AG10803 (cell line): ENCODE results near the gene SLC43A3.

Experiments
- DNase-seq: peaks from one replicate; pipeline ENCODE4 v3.0.0; 2010; ENCODE audit warnings: low read depth
- H3K4me3 ChIP-seq: 2 replicates; pipeline ENCODE4 v1.5.1; 2011; ENCODE audit warnings: mild to moderate bottlenecking, low read length, control low read depth
- CTCF ChIP-seq: conservative IDR thresholded peaks from 2 replicates; pipeline ENCODE4 v1.5.1; 2011; ENCODE audit warnings: mild to moderate bottlenecking, low read length, control low read depth, inconsistent platforms

Gene SLC43A3

GRCh38 chr11:57473285-57473841 is 46.4 kb upstream of the SLC43A3 start:
- no peak for TF ChIP-seq CTCF
- no peak overlapping the region for H3K4me3 ChIP-seq
- DNase-seq, result no peak

- DNase-seq, result no peak
- no peak for TF ChIP-seq CTCF
- no peak overlapping the region for H3K4me3 ChIP-seq
Observed at GRCh38 chr11:57471496-57471895, 44.6 kb upstream of the SLC43A3 start.

- no peak for DNase-seq
- TF ChIP-seq CTCF, result no peak
- no peak overlapping the region for H3K4me3 ChIP-seq
Observed at GRCh38 chr11:57469268-57469667, 42.3 kb upstream of the SLC43A3 start.

- DNase-seq, result no peak
- no peak for TF ChIP-seq CTCF
- no peak overlapping the region for H3K4me3 ChIP-seq
Observed at GRCh38 chr11:57468276-57468675, 41.4 kb upstream of the SLC43A3 start.

GRCh38 chr11:57467508-57468157 is 40.7 kb upstream of the SLC43A3 start:
- no peak for DNase-seq
- H3K4me3 ChIP-seq, result no peak overlapping the region
- TF ChIP-seq CTCF, result no peak

GRCh38 chr11:57466680-57467079 is 39.8 kb upstream of the SLC43A3 start:
- TF ChIP-seq CTCF, result no peak
- no peak for DNase-seq
- no peak overlapping the region for H3K4me3 ChIP-seq

- DNase-seq, result no peak
- H3K4me3 ChIP-seq, result no peak overlapping the region
- no peak for TF ChIP-seq CTCF
Observed at GRCh38 chr11:57464539-57465181, 37.7 kb upstream of the SLC43A3 start.
